GM21360 (cell line): ENCODE data around the gene ZFAND3.

Experiments
- ATAC-seq: cut with Tn5 transposase; IDR thresholded peaks from one replicate; pipeline ENCODE4 v1.9.1; 2021; ENCODE audit warnings: mild to moderate bottlenecking, moderate library complexity; ENCODE audit not compliant: unreplicated experiment

Gene ZFAND3

GRCh38 chr6:38161754-38162492, 342.4 kb downstream of the ZFAND3 start:
- ATAC-seq, result no peak

- ATAC-seq, result no peak
Observed at GRCh38 chr6:38162493-38163185, 343.1 kb downstream of the ZFAND3 start.

GRCh38 chr6:38163186-38164130, 343.9 kb downstream of the ZFAND3 start:
- ATAC-seq, result no peak

DNA sequence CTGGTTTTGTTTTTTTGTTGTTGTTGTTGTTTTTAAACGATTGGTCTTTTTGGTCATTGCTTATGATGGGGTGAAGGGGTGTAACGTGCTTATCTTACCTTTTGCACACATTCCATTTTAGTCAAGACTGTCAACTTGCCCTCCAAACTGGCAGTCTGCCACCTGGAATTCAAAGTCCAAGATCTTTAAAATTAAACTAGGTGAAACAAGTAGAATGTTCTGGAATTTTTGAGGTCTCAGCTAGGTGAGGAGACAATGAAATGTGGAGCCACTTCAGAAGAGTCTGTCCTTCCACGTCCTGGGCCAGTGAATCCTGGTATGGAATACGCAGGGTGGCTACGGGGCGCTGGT, 344.6 kb downstream of the ZFAND3 start:
- no peak for ATAC-seq

DNA sequence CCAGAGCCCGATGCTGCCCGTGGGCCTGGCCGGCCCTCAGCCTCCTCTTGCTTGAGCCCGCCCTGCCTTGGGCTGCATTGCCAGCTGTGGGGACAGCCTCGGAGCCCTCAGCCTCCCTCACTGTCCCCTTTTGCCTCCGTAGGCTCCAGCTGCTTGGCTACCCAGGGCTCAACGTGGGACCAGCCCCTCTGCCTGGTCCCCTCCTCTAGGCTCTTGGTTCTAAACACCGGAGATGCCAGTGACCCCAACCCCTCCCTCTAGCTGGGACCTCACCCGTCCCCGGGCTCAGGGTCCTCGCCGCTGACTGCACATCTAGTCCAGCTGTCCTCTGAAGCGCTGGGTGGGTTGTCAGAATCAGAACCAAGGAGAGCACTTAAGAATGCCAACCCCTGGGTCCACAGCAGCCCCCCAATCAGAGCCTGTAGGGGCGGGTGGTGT, 345.2 kb downstream of the ZFAND3 start:
- ATAC-seq, result no peak

GRCh38 chr6:38166411-38167240, 347.1 kb downstream of the ZFAND3 start:
- no peak for ATAC-seq

DNA sequence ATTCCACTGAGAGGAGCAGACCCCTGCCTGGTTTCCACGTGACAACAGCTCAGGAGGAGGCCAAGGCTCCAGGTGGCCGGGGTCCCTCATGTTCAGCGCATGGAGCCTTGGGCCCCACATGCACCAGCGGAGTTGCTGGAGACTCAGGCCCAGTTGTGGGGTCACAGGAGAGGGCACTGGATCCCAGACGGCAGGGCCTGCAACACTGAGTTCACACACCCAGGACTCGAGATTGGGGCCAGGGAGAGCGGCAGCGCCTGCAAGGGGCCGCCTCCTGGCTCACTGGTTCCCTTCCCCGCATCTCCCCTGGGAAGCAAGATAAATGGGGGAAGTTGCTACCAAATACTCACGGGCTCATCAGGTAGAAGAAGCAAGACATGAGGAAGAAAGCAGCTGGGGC, 348.1 kb downstream of the ZFAND3 start:
- no peak for ATAC-seq

GRCh38 chr6:38168126-38168525, 348.6 kb downstream of the ZFAND3 start:
- no peak for ATAC-seq

DNA sequence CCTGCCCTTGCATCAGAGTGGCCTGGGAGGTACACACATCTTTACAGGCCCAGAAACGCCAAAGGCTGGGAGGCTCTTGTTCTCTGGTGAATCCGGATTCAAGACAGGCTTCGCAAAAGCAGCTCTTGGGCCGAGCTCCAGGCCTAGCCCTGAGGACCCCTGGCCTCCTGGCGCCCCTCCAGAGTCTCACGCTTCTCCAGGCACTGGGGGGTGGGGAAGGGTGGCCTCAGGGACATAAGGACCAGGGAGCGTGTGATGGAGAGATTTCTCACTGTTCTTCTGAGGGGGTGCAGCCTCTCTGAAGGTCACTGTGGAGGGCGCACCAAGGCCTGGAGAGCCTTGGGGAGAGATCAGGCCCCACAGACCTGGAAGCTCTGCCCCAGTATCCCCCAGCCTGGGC, 349.2 kb downstream of the ZFAND3 start:
- ATAC-seq, result no peak

DNA sequence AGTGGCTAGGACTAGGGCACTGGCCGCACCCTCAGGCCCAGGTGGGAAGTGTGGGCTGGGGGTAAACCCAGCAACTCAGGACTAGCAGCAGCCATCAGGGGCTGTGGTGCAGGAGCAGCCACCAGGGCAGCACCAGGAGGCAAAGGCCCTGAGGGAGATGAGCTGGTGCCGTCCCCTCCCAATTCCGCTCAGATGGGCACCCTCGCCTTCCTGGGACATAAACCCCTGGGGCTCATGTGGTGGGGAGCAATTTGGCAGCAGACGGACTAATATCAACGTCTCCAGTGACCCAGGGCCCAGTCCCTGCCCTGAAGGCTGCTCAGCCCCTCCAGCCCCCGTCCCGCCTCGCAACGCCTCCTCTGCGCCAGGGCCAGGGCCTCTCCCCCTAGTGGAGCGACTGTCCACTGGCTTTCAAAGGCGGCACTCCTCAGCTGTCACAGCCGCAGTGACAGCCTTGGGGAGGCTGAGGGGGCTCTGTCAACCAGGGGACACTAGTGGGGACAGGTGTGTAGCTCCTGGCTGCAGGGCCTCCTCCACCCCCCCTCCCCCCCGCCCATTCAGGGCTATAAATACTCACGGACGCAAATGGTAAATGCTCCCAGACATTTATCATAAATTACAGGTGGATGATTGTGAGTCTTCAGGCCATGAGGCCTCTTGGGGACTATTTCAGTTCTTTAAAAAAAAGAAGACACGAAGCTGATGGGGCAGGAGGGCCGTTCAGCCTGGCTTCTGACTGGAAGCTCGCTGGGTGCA, 349.9 kb downstream of the ZFAND3 start:
- no peak for ATAC-seq

DNA sequence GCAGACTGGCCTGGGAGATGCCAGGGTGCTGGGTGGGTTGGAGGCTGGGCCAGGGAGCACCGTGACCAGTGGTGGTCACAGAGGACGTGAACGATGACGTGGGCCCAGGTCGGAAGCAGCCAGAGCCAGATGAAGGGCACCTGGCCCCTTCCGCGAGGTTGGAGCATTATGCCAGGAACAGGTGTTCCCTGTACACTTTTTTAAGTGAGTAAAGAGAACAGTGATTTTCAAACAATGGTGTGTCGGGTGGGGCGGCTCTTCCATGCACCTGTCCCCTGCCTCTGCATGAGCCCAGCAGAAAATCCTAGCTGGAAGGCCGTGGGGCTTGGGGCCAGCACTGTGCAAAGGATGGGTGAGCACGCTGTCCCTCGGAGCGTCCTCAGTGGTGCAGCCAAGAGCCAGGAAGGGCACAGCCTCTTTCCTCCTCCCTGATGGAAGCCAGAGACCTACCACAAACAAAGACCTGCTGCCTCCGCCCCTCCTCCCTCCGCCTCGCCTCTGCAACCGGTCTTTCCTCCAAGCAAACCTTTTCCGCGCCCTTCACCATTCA, 350.5 kb downstream of the ZFAND3 start:
- no peak for ATAC-seq

- ATAC-seq, result no peak
Observed at GRCh38 chr6:38170666-38171355, 351.3 kb downstream of the ZFAND3 start.

DNA sequence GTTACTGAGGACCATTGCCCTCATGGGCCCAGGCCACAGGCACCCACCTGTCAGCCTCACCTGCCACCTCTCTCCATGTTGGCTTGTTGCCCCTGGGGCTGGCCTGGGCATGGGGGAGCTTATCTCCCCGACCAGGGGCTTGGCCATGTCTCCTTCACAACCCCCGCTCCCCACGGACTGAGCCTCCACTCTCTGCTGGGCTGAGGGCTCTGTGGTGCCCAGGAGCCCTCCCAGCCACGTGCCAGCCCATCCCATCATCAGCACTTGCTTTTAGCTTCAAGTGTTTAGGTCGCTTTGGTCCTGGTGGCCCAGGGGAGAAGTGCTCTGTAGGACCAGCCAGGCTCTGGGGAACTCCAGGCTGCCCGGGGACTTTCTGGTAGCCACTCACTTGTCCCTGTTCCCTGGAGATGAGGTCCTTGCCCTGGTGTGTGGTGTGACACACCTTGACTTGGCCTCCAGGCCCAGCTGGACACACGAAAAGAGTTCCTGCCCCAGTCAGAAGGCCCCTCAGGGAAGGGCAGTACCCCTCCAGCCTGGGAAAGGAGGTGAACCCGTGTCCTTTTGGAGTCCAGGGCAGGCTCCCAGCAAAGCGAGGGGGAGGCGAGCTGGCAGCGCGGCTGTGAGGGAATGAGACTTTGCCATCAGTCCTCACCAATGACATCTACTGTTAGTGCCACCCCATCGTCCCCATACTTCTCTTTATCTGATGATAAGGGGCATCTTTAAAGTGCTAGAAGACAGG, 352.6 kb downstream of the ZFAND3 start:
- ATAC-seq, result no peak

DNA sequence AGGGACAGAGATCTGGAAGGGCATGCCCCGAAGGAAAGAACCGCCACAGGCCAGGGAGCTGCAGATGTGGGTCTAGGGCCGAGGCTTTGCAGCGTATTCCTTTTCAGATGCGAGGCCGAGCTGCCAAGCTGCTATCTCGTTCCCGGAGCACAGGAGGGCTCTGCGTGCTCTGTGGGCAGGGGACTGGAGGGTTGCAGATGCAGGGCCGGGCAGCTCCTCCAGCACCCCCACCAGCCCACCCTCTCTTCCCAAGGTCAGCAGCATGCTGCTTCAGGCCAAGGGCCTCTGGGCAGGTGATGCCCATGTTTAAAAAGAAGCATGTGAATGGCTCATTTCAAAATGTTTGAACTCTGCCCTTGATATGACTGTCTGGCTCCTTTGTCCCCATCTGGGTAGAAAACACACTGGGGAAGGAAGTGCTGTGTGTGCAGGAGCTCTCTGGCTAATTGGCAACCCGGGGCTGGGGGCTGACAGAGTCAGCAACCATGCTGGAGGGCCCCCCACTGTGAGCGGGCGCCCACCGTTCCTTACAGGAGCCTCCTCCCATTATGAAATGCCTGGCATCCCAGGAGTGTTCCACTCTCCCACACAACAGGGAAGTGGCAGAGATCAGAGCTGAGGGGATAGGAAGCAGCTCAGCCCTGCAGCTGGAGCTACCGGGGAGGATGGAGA, 353.3 kb downstream of the ZFAND3 start:
- ATAC-seq, result no peak

GRCh38 chr6:38173909-38174308, 354.4 kb downstream of the ZFAND3 start:
- ATAC-seq, result no peak

- no peak for ATAC-seq
Observed at GRCh38 chr6:38174315-38174714, 354.8 kb downstream of the ZFAND3 start.

- ATAC-seq, result no peak
Observed at GRCh38 chr6:38174806-38175495, 355.4 kb downstream of the ZFAND3 start.
